ENCODE results near the gene ACAT2.

DNA sequence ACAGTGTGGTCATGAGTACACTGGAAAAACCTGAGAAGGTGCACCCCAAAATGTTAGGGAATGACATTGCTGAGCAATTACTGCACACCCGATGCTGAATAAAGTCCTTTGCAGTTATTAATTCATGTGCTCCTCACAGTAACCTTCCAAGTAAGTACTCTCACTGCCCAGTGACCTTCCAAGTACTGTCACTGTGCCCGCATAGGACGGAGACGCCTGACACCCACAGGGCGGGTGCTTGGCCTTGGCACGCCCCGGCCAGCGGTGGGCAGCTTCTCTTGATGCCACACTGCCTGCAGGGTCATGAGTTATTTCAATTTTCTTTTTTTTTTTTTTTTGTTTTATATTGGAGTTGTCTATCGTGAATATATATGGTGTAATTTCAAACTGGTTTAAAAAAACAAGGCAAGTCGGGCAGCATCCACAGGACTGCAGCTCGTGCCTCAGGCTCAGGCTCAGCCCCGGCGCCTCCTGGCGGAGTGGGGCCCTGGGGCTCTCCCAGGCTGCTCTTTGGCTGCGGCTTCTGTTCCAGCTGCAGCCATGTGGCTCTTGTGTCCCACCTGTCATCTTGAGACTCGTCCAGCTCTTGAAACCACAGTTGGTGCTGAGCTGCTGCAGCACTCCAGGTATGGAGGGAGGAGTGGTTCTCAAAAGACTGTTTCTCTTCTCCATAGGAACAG, 65.3 kb downstream of the ACAT2 start:
- no peak for TF ChIP-seq ZNF274 (IDR thresholded peaks at IDR 0.05; ENCODE audit: low read depth, low read length)
- no peak for TF ChIP-seq YY1 (IDR thresholded peaks at IDR 0.05; ENCODE audit: insufficient read depth, insufficient read length)
- no peak for TF ChIP-seq SUZ12 (IDR thresholded peaks at IDR 0.05; ENCODE audit: extremely low read depth, insufficient read depth, insufficient read length)
